Aorta (tissue), 5 donors: ENCODE results near the gene CAP2. TPM values are rescaled to one million over a fixed set of nuclear protein-coding genes. Genes with fewer than 3 reads are reported as not detected.

Experiments used
- ATAC-seq: fragments of 200-7000 bp; cut with Tn5 transposase; one replicate; pipeline ENCODE4 v1.9.1; 2022; ENCODE audit warnings: moderate library complexity; ENCODE audit not compliant: low FRiP score
- DNase-seq, 2 donors: peaks; one replicate each; pipeline ENCODE4 v3.0.0-alpha.2; 2020
- H3K27ac ChIP-seq, 2 donors: one replicate each; pipeline ENCODE4 v1.5.1; 2013; ENCODE audit warnings: low read length in 2 of 2, mild to moderate bottlenecking in 2 of 2, moderate library complexity in 2 of 2, control low read depth in 1 of 2, inconsistent platforms in 1 of 2, low read depth in 1 of 2
- H3K27me3 ChIP-seq, 2 donors: one replicate each; pipeline ENCODE4 v1.6.1; 2013; ENCODE audit warnings: control low read depth in 1 of 2, low read length in 1 of 2, mild to moderate bottlenecking in 1 of 2, moderate library complexity in 1 of 2; ENCODE audit not compliant: insufficient read depth in 2 of 2, control insufficient read depth in 1 of 2
- H3K36me3 ChIP-seq, 2 donors: one replicate each; pipeline ENCODE4 v1.6.1; 2013; ENCODE audit warnings: control low read depth in 1 of 2, low read length in 1 of 2, mild to moderate bottlenecking in 1 of 2; ENCODE audit not compliant: insufficient read depth in 2 of 2, control insufficient read depth in 1 of 2
- H3K4me1 ChIP-seq, 2 donors: one replicate each; pipeline ENCODE4 v1.6.1; 2013; ENCODE audit warnings: low read length in 2 of 2, control low read depth in 1 of 2, mild to moderate bottlenecking in 1 of 2, moderate library complexity in 1 of 2; ENCODE audit not compliant: insufficient read depth in 2 of 2, control insufficient read depth in 1 of 2
- H3K4me3 ChIP-seq, 2 donors: one replicate each; pipeline ENCODE4 v1.5.1; 2013; ENCODE audit warnings: low read length in 2 of 2, control low read depth in 1 of 2, mild to moderate bottlenecking in 1 of 2
- H3K9me3 ChIP-seq: one replicate; pipeline ENCODE4 v1.6.1; 2013; ENCODE audit warnings: mild to moderate bottlenecking, low read length; ENCODE audit not compliant: control insufficient read depth
- WGBS, 2 donors: extraction: QIAGEN DNeasy Blood & Tissue Kit; methylation state at CpG; one replicate each; pipeline ENCODE4 v1.1.7; 2013; 5-methylcytosine and 5-hydroxymethylcytosine counted together
- intact Hi-C, 2 donors: fragments of 100-400 bp; cut with DNase I; formaldehyde crosslinking; loops; one replicate each; pipeline versions ENCODE4 v1.14.2 to v1.15.0; 2022
- polyA plus RNA-seq, 2 donors: library from polyadenylated mRNA; stranded (reverse); fragments of 200-250 nt; gene quantifications; one replicate each; pipeline ENCODE4 v1.2.3, GENCODE V29; 2013
- total RNA-seq, 2 donors: library from RNA; stranded (reverse); fragmentation: NEBNext Ultra II Directional; extraction: Animal tissue kit (Norgen Biotek cat#: 25700); gene quantifications; one replicate each; pipeline ENCODE4 v1.2.1, GENCODE V29; 2021
- donor health status: healthy with polysubstance abuse.
- donor health status: Bipolar disorder and iron deficiency.
- donor health status: DM: no; HTN: no; CAD: no.
- donor health status: DM: no; HTN: no; CAD: no.
- donor health status: DM: yes; HTN: yes; CAD: no.

CAP2 gene
- total and polyA plus RNA-seq, 4 donors = 21.2 to 28.4 (median 24.0) TPM

DNA sequence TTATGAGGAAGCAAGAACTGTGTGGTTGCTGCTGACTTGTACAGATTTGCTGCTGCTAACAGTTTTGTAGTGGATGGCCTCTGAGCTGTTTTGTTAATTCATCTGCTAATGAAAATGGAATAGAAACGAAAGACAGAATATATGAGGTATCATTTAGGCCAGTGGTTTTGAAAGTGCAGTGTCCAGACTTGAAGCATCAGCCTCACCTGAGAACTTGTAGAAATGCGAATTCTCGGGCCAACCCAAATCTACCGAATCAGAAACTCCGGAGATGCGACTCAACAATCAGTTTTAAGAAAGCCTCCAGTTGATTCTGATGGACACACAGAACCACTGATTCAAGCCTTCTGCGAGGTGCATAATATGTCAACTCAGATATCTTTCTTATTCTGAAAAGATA lies 62.5 kb downstream of the CAP2 start:
- H3K4me3 ChIP-seq = no peak overlapping the region
- 98 to 99% methylated on average over 7 of the region's 7 CpGs for WGBS, 2 donors
- H3K27ac ChIP-seq = no peak overlapping the region
- no peak for DNase-seq
- H3K27me3 ChIP-seq = no peaks in the 10 kb centered on the region
- no peaks in the 10 kb centered on the region for H3K9me3 ChIP-seq
- H3K36me3 ChIP-seq = no peaks in the 10 kb centered on the region
- H3K4me1 ChIP-seq = peaks cover 0 to 2% of the 10 kb centered on the region in 2 donors
- intact Hi-C loops = no loop called here
- ATAC-seq = no peak

DNA sequence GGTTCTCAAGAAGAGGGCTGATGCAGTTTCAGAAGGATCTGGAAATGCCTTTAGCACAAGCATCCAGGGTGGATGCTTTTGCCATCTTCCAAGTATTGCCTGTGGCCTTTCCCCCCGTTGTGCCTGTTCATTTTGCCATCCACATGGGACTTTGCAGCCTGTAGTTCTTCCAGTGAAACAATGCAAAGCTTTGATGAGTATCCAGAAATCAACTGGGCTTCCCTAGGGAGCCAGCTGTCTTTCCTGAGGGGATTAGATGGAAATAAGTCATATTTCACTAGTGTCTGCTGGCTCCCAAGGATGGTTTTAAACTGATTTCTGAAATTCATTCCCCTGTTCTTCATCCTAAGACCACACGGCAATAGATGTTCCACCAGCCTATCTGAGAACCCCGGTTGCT lies 63.3 kb downstream of the CAP2 start:
- ATAC-seq = no peak
- Histone ChIP-seq H3K4me3 (no peak overlapping the region), H3K27ac (no peak overlapping the region), H3K4me1 (peaks cover 0 to 2% of the 10 kb centered on the region in 2 donors), H3K27me3 (no peaks in the 10 kb centered on the region), H3K36me3 (no peaks in the 10 kb centered on the region), H3K9me3 (no peaks in the 10 kb centered on the region)
- whole genome bisulfite sequencing, 2 donors = 91 to 93% methylated on average over 3 of the region's 3 CpGs
- intact Hi-C loops = no loop called here
- no peak for DNase-seq

- Histone ChIP-seq H3K9me3 (no peaks in the 10 kb centered on the region), H3K4me3 (no peak overlapping the region), H3K27ac (no peak overlapping the region), H3K27me3 (no peaks in the 10 kb centered on the region), H3K36me3 (no peaks in the 10 kb centered on the region), H3K4me1 (peaks cover 0 to 2% of the 10 kb centered on the region in 2 donors)
- 90 to 92% methylated on average over 4 of the region's 4 CpGs for WGBS, 2 donors
- intact Hi-C loops = no loop called here
- DNase-seq (no peak), ATAC-seq (no peak)
Observed at GRCh38 chr6:17457405-17457804, 64.0 kb downstream of the CAP2 start.

DNA sequence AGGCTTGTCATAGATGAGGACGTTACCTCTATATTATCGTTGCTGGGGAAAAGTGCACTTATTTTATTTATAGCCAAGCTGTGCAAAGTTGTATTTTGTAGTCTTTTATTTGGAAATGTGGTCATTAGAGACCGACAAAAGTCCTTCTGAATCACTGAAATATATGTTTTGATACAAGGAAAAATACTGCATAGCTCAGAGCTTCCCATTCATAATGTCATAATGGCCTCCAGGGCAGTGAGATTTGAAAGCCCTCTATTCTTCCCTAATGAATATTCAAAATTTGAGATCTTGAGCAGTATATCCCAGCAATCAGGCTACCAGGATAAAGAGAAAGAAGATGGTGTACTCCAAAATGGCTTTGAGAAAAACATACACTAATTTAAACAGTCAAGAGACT lies 64.6 kb downstream of the CAP2 start:
- Histone ChIP-seq H3K27ac (no peak overlapping the region), H3K9me3 (no peaks in the 10 kb centered on the region), H3K36me3 (no peaks in the 10 kb centered on the region), H3K4me3 (no peak overlapping the region), H3K27me3 (no peaks in the 10 kb centered on the region), H3K4me1 (peaks cover 0 to 2% of the 10 kb centered on the region in 2 donors)
- whole genome bisulfite sequencing, 2 donors = 79 to 81% methylated on average over 3 of the region's 3 CpGs
- intact Hi-C loops = no loop called here
- ATAC-seq (no peak), DNase-seq (no peak)

DNA sequence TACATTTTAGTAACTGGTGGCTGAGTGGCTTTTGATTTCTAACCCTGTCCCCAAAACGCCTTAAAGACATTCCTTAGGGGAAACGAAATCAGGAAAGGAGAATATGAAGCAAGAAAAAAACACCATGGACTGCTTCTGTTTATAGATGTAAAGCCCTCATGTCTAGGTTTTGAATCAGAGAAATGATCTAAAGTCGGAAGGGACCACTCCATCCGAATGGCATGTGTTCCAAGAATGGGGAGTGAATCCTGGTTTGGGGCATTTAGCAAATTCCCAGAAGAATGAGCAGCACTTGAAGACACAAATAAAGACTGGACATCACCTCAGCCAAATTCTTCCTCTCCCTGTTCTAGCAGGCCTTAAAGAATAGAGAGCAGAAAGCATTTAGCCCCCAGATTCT lies 65.6 kb downstream of the CAP2 start:
- Histone ChIP-seq H3K9me3 (no peaks in the 10 kb centered on the region), H3K4me1 (peaks cover 0 to 2% of the 10 kb centered on the region in 2 donors), H3K27ac (no peak overlapping the region), H3K27me3 (no peaks in the 10 kb centered on the region), H3K36me3 (no peaks in the 10 kb centered on the region), H3K4me3 (no peak overlapping the region)
- 90 to 96% methylated on average over 4 of the region's 4 CpGs for WGBS, 2 donors
- intact Hi-C loops = no loop called here
- ATAC-seq = no peak
- no peak for DNase-seq

DNA sequence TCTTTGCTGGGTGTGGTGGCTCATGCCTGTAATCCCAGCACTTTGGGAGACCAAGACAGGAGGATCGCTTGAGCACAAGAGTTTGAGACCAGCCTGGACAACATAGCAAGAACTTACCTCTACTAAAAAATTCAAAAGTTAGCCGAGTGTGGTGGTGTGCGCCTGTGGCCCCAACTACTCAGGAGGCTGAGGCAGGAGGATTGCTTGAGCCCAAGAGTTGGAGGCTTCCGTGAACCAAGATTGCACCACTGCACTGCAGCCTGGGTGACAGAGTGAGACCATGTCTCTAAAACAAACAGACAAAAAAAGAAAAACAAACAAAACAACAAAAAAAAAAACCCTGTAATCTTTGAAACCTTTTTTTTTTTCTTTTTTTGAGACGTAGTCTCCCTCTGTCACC lies 67.5 kb downstream of the CAP2 start:
- Histone ChIP-seq H3K36me3 (peaks cover 0 to 7% of the 10 kb centered on the region in 2 donors), H3K27ac (no peak overlapping the region), H3K27me3 (no peaks in the 10 kb centered on the region), H3K4me3 (no peak overlapping the region), H3K9me3 (no peaks in the 10 kb centered on the region), H3K4me1 (peaks cover 0 to 2% of the 10 kb centered on the region in 2 donors)
- 97 to 98% methylated on average over 5 of the region's 5 CpGs for WGBS, 2 donors
- DNase-seq (no peak), ATAC-seq (no peak)
- intact Hi-C loops = no loop called here

GRCh38 chr6:17466147-17466546 lies 72.8 kb downstream of the CAP2 start:
- Histone ChIP-seq H3K27me3 (no peaks in the 10 kb centered on the region), H3K9me3 (no peaks in the 10 kb centered on the region), H3K36me3 (peaks cover 0 to 9% of the 10 kb centered on the region in 2 donors), H3K4me1 (peaks cover 0 to 4% of the 10 kb centered on the region in 2 donors), H3K27ac (no peak overlapping the region), H3K4me3 (no peak overlapping the region)
- ATAC-seq (no peak), DNase-seq (no peak)
- 93 to 95% methylated on average over 5 of the region's 5 CpGs for WGBS, 2 donors
- intact Hi-C loops = no loop called here

DNA sequence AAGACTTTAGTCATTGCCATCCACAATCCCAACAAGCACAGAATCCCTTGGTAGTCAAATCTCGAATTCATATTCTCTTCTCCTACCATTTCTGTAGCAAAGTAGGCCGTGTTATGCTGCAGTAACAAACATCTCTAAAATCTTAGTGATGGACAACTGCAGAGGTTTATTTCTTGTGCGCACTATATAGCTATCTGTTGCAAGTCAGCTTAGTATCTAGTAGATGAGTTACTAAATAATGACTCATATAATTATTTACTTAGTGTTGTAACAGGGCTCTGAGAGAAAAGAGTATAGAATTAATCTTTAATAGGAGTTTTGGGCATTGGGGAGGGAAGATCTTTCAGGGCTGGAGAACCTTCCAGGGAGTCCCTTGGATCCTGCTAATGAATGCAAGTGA lies 73.3 kb downstream of the CAP2 start:
- WGBS, 2 donors = 96 to 98% methylated on average over 3 of the region's 3 CpGs
- intact Hi-C loops = no loop called here
- ATAC-seq = no peak
- H3K4me3 ChIP-seq = no peak overlapping the region
- no peaks in the 10 kb centered on the region for H3K9me3 ChIP-seq
- H3K4me1 ChIP-seq = peaks cover 0 to 4% of the 10 kb centered on the region in 2 donors
- no peak overlapping the region for H3K27ac ChIP-seq
- H3K27me3 ChIP-seq = no peaks in the 10 kb centered on the region
- peaks cover 0 to 9% of the 10 kb centered on the region in 2 donors for H3K36me3 ChIP-seq
- no peak for DNase-seq

GRCh38 chr6:17469006-17469832 lies 75.8 kb downstream of the CAP2 start:
- Histone ChIP-seq H3K9me3 (no peaks in the 10 kb centered on the region), H3K36me3 (peaks cover 0 to 9% of the 10 kb centered on the region in 2 donors), H3K27ac (no peak overlapping the region), H3K4me1 (peaks cover 0 to 8% of the 10 kb centered on the region in 2 donors), H3K27me3 (no peaks in the 10 kb centered on the region), H3K4me3 (no peak overlapping the region)
- WGBS, 2 donors = 86 to 88% methylated on average over 10 of the region's 10 CpGs
- DNase-seq (no peak), ATAC-seq (no peak)
- intact Hi-C loops = no loop called here
